Measurements from ENCODE around the gene SORCS3.

DNA sequence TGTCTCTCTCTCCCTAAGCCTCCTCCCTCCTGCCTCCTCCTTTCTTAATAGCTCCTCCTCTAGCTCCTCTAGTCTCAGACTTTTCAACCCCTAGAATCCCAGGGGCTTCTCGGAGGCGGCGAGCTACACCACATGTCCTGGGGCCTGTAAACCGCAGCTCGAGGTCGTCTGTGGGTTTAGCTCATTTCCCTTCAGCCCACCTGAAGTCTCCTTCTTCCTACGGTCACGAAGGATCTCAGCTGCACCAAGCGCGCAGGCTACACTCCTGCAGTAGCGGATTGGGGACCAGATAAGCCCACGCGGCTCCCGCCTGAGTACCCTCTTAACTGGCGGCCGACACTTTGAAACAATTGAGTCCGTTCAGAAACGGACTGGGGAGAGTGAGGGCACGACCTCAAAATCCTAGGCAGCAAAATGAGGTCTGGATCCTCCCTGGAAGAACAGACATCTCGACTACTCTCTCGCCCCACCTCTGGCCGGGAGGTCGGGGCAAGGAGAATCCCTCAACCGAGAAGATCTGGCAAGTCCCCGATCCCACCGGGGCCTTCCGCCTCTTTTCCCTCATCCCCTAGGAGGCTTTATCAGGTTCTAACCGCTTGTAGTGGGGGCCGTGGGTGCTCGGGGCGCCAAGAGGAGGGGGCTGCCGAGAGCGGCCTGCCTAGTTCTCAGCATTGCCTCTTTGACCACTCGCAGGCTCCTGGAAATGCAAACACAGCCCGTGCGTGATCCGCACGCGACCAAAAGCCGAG, 1.3 kb upstream of the SORCS3 start:
- TF ChIP-seq, protein P1, sequence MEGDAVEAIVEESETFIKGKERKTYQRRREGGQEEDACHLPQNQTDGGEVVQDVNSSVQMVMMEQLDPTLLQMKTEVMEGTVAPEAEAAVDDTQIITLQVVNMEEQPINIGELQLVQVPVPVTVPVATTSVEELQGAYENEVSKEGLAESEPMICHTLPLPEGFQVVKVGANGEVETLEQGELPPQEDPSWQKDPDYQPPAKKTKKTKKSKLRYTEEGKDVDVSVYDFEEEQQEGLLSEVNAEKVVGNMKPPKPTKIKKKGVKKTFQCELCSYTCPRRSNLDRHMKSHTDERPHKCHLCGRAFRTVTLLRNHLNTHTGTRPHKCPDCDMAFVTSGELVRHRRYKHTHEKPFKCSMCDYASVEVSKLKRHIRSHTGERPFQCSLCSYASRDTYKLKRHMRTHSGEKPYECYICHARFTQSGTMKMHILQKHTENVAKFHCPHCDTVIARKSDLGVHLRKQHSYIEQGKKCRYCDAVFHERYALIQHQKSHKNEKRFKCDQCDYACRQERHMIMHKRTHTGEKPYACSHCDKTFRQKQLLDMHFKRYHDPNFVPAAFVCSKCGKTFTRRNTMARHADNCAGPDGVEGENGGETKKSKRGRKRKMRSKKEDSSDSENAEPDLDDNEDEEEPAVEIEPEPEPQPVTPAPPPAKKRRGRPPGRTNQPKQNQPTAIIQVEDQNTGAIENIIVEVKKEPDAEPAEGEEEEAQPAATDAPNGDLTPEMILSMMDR (IDR thresholded peaks at IDR 0.05): no peak
- TF ChIP-seq POLR2AphosphoS5 (IDR thresholded peaks at IDR 0.05) (no peak), POLR2A (IDR thresholded peaks at IDR 0.05) (no peak), EP300 (IDR thresholded peaks at IDR 0.05) (no peak)

Data from sigmoid colon (tissue), 4 donors.